Fibroblast of skin of abdomen (primary cell): ENCODE measurements around the gene GCSAML.

Experiments
- DNase-seq: peaks from one replicate; pipeline ENCODE4 v3.0.0-alpha.2; 2013

The GCSAML gene

DNA sequence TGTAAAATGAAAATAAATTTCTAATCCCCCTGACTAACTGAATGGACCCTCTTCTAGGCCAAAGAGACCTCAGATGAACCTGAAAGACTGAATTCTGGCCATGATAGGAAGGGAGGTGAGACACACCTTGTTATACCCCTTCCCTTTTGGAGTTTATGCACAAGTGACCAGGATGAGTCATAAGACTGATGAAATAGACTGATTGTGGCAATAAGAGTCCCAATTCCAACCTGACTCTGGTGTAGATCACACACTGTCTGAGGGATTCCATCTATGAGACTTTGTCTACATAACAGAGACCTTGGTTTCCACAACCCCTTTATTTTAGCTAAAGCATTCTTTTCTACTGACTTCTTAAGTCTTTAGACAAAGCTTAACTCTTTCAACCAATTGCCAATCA, 25.7 kb downstream of the GCSAML start:
- no peak for DNase-seq

DNA sequence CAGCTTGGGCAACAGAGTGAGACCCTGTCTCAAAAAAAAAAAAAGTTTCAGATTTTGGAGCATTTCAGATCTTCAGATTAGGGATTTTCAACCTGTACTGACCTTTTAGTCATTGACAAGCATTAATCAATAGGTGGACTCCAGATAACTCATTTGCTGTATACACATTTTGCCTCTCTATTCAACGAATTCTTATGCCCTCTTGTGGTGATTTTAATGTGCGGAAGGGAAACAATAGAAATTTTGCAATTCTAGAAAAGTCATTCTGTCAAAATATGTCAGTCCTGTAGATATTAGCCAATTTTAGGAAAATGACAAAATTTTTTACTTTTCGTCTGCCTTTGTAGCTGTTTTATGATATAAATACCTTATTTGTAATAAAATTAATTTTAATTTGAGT, 27.6 kb downstream of the GCSAML start:
- DNase-seq: no peak

DNA sequence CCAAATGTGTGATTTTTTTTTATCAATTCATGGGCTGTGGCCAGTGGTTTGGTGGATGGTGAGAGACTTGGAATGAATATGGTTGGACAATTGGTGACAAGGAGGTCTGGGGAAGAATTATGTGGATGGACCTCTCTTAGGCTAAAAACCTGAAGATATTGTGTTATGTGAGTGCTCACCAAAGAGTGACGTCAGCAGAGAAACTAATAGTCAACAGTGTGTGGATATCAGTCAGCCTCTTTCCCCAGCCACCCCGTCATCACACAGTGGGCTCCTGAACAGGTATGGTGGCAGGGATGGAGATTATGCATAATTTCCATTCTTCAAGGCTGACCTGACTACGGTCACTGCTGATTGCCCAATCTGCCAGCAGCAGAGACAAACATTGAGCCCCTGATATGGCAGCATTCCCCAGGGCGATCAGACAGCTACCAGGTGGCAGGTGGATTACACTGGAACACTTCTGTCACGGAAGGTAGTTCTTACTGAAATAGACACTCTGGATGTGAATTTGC, 30.1 kb downstream of the GCSAML start:
- DNase-seq: no peak

DNA sequence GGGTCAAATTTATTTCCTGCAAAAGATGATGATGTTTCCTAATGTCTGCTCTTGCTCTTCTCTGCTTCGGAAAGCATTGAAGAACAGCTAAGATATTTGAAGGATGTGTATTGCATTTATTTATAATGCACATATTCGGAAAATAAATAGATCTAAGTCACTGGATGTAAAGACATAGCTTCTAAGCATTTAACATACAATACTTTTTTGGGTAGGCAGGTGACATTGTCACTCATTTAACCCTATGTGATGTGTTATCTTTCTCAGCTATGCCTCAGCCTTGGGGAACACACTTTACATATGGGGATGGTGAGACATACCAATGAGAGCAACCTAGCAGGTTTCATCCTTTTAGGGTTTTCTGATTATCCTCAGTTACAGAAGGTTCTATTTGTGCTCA, 39.1 kb downstream of the GCSAML start, which contains the start of gene OR2G2:
Gene OR2G2, plus strand, starts transcription at position 301 of the 400 bp plus-strand sequence. Its CDS starts 0 bp downstream, at position 301.
- DNase-seq: no peak

DNA sequence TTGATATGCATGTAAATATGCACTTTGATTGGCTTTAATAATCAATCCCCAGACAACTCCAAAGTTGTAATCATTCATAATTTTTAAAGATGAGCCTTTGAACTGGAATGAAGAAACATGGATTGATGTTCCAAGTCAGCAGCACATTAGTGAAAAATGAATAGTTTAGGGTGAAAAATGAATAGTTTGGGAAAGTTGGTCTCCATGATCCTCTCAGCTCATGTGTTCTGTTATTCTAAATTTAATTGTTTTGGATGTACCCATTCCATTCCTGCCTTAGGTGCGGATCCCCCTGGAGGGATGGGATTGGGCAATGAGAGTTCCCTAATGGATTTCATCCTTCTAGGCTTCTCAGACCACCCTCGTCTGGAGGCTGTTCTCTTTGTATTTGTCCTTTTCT, 56.4 kb downstream of the GCSAML start, which contains the start of gene OR2G3:
Gene OR2G3, plus strand, starts transcription at position 301 of the 400 bp plus-strand sequence. Its CDS starts 0 bp downstream, at position 301.
- no peak for DNase-seq

DNA sequence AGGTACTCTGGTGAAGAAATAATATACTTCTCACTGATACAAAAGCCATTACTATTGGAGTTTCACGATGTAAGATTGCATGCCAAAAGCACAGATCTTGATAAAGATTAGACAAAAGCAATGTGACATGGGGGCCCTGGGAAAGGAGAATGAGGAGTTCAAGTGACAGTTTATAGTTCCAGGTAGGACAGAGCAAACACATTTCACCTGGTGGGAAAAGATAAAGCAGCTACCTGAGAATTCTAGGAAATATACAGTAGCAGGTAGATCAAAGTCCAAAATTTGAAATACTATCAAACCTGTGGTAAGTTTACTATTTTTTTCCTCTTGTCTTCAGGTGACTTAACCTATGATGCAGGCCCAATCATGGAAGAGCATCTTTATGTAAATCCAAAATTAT, 64.5 kb downstream of the GCSAML start:
- DNase-seq: no peak

DNA sequence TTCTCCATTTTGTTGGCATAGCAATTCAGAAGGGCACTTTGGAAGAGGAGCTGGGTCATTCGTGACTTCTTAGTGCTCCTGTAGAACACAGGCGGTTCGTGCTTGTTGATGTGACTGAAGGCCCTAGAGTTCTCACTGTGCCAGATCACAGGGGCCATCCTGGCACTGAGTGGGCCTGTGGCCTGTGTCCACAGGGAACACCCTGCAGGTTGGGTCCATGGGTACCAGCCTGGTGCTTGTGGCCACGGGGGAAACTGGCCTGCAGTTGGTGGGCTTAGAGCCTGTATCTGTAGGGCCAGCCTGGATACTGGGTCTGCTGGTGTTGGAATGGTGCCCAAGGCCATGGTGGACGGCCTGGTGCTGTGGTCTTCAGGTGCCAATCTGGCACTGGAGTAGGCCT, 65.7 kb downstream of the GCSAML start:
- DNase-seq: no peak
